K562 (cell line): Measurements from ENCODE around the gene GLIS1. TPM values are rescaled to one million over a fixed set of nuclear protein-coding genes. Genes with fewer than 3 reads are reported as not detected.

Experiments used
- ATAC-seq: fragments of 200-7000 bp; cut with Tn5 transposase; 3 replicates; pipeline ENCODE4 v1.9.1; 2020; ENCODE audit warnings: moderate library complexity
- BruUV-seq: library from RNA; stranded (reverse); fragments of 400-500 nt; replicated peaks from 2 replicates; lab custom pipeline; 2021; lab: Mats Ljungman, UMichigan
- CTCF ChIA-PET: fragments of 300-600 bp; formaldehyde crosslinking; extraction: SDS; loops from one replicate; lab custom pipeline; 2021; ENCODE audit warnings: low intra/inter-chr PET ratio; lab: Yijun Ruan, JAX
- POLR2A ChIA-PET: fragments of 300-600, 350-650 bp; sonication (Branson Sonifier 250); formaldehyde crosslinking; extraction: SDS; loops from one replicate; lab custom pipeline; 2021; ENCODE audit warnings: antibody characterized with exemption, inconsistent platforms; lab: Yijun Ruan, JAX
- DNase-seq, 4 experiments: peaks; one replicate each; pipeline versions ENCODE4 v3.0.0 to v3.0.0-alpha.2; 2011 to 2018; ENCODE audit warnings: low spot score in 3 of 4, mixed read lengths in 3 of 4; ENCODE audit errors: extremely low read depth in 1 of 4
- FAIRE-seq: peaks from 2 replicates; lab custom pipeline; 2011; peaks lifted over from hg19 to GRCh38; lab: Jason Lieb, UNC
- H2AFZ ChIP-seq: 2 replicates; pipeline ENCODE4 v1.6.0; 2011; ENCODE audit warnings: low read depth, low read length, control low read depth, inconsistent platforms
- H3K27ac ChIP-seq: fragments of 200-600 bp; 3 replicates; pipeline ENCODE4 v1.8.0; 2011; ENCODE audit warnings: low read depth, mild to moderate bottlenecking, control low read depth, inconsistent platforms, low read length, moderate library complexity, mixed read lengths; ENCODE audit errors: extremely low read depth
- H3K27me3 ChIP-seq, 2 experiments: fragments of 300-600 bp in 1 of 2; 2 replicates in 1 of 2; 3 replicates in 1 of 2; pipeline versions ENCODE4 v1.6.0 to v1.8.0; 2011; ENCODE audit warnings: inconsistent platforms in 2 of 2, low read length in 2 of 2, mild to moderate bottlenecking in 1 of 2, mixed read lengths in 1 of 2, moderate library complexity in 1 of 2; ENCODE audit not compliant: control insufficient read depth in 2 of 2, insufficient read depth in 2 of 2
- H3K36me3 ChIP-seq: fragments of 300-600 bp; 3 replicates; pipeline ENCODE4 v1.8.0; 2011; ENCODE audit warnings: mild to moderate bottlenecking, low read length, inconsistent platforms; ENCODE audit not compliant: control insufficient read depth, insufficient read depth
- H3K4me1 ChIP-seq, 2 experiments: fragments of 200-600 bp in 1 of 2; replicated peaks in 1 of 2; 2 replicates in 1 of 2; 3 replicates in 1 of 2; pipeline versions ENCODE4 v1.5.1 to v1.8.0; 2011; ENCODE audit warnings: inconsistent platforms in 2 of 2, low read length in 2 of 2, mild to moderate bottlenecking in 1 of 2, mixed read lengths in 1 of 2, moderate library complexity in 1 of 2; ENCODE audit not compliant: control insufficient read depth in 2 of 2, insufficient read depth in 2 of 2
- H3K4me2 ChIP-seq: 2 replicates; pipeline ENCODE4 v1.6.1; 2011; ENCODE audit warnings: low read length, control low read depth, inconsistent platforms, mixed read lengths; ENCODE audit not compliant: insufficient read depth
- H3K4me3 ChIP-seq: fragments of 200-600 bp; sonication (generic), shearing (Covaris generic); 2 replicates; pipeline ENCODE4 v1.5.1; 2016; ENCODE audit warnings: control low read depth, inconsistent platforms
- H3K79me2 ChIP-seq: fragments of 200-600 bp; 3 replicates; pipeline ENCODE4 v1.8.0; 2011; ENCODE audit warnings: low read length, inconsistent platforms; ENCODE audit not compliant: control insufficient read depth, insufficient read depth
- H3K9ac ChIP-seq, 2 experiments: 2 replicates each; pipeline versions ENCODE4 v1.6.0 to v1.6.1; 2011; ENCODE audit warnings: low read depth in 2 of 2, low read length in 2 of 2, control low read depth in 1 of 2, inconsistent platforms in 1 of 2, mild to moderate bottlenecking in 1 of 2, mixed read lengths in 1 of 2; ENCODE audit not compliant: insufficient read depth in 1 of 2
- H3K9me1 ChIP-seq: one replicate; pipeline ENCODE4 v1.6.0; 2011; ENCODE audit warnings: inconsistent platforms, mild to moderate bottlenecking, low read length, moderate library complexity; ENCODE audit not compliant: control insufficient read depth, insufficient read depth
- H3K9me3 ChIP-seq: replicated peaks from 2 replicates; pipeline ENCODE4 v1.5.1; 2011; ENCODE audit warnings: low read depth, low read length, inconsistent platforms; ENCODE audit not compliant: control insufficient read depth, insufficient read depth
- H4K20me1 ChIP-seq: replicated peaks from 2 replicates; pipeline ENCODE4 v1.6.1; 2011; ENCODE audit warnings: low read length, inconsistent platforms, mixed read lengths; ENCODE audit not compliant: control insufficient read depth, insufficient read depth
- CCAR2 ChIP-seq: fragments of 200-400 bp; formaldehyde crosslinking; IDR thresholded peaks from 2 replicates; pipeline ENCODE4 v1.6.1; 2017; ENCODE audit warnings: mild to moderate bottlenecking, low read depth, low read length
- COPS2 ChIP-seq: fragments of 450-650 bp; conservative IDR thresholded peaks from 2 replicates; pipeline ENCODE4 v1.6.1; 2016; ENCODE audit warnings: mild to moderate bottlenecking, moderate library complexity
- CTBP1 ChIP-seq: fragments of 450-650 bp; IDR thresholded peaks from 2 replicates; pipeline ENCODE4 v1.6.1; 2016; ENCODE audit warnings: borderline replicate concordance
- DNMT1 ChIP-seq: fragments of 450-650 bp; IDR thresholded peaks from 2 replicates; pipeline ENCODE4 v1.6.1; 2016; ENCODE audit warnings: antibody characterized with exemption, mild to moderate bottlenecking
- GABPB2 ChIP-seq: fragments of 250-450 bp; sonication (Bioruptor Pico); conservative IDR thresholded peaks from 2 replicates; pipeline ENCODE4 v1.5.1; 2021; ENCODE audit warnings: mild to moderate bottlenecking
- HDAC6 ChIP-seq: IDR thresholded peaks from 2 replicates; pipeline ENCODE4 v1.6.1; 2012; ENCODE audit warnings: low read depth, mild to moderate bottlenecking, control low read depth, inconsistent platforms, low read length, moderate library complexity
- JUND ChIP-seq, 2 experiments: IDR thresholded peaks; 2 replicates in 1 of 2; 3 replicates in 1 of 2; pipeline ENCODE4 v1.6.1; 2011; ENCODE audit warnings: borderline replicate concordance in 2 of 2, low read depth in 2 of 2, low read length in 2 of 2, improper control_type of control experiment in 1 of 2, missing biosample characterization in 1 of 2, missing genetic modification characterization in 1 of 2, missing genetic modification reagents in 1 of 2
- NFIC ChIP-seq: fragments of 450-650 bp; IDR thresholded peaks from 2 replicates; pipeline ENCODE4 v1.6.1; 2017; ENCODE audit warnings: mild to moderate bottlenecking, inconsistent platforms
- NONO ChIP-seq, 2 experiments: fragments of 200-400 bp in 1 of 2; fragments of 450-650 bp in 1 of 2; formaldehyde crosslinking in 1 of 2; IDR thresholded peaks; 2 replicates each; pipeline ENCODE4 v1.6.1; 2017; ENCODE audit warnings: low read depth in 2 of 2, mild to moderate bottlenecking in 2 of 2, moderate library complexity in 2 of 2, low read length in 1 of 2
- RBM15 ChIP-seq: fragments of 200-400 bp; formaldehyde crosslinking; IDR thresholded peaks from 2 replicates; pipeline ENCODE4 v1.6.1; 2018; ENCODE audit warnings: mild to moderate bottlenecking, low read length, moderate library complexity; ENCODE audit not compliant: insufficient read depth
- SMARCC2 ChIP-seq: fragments of 450-650 bp; IDR thresholded peaks from 2 replicates; pipeline ENCODE4 v1.6.1; 2017; ENCODE audit warnings: antibody characterized with exemption, moderate library complexity, mild to moderate bottlenecking, low read depth
- SUPT5H ChIP-seq: fragments of 450-650 bp; IDR thresholded peaks from 2 replicates; pipeline ENCODE4 v1.6.1; 2016
- TRIM24 ChIP-seq, 2 experiments: fragments of 450-650 bp; IDR thresholded peaks; 2 replicates each; pipeline ENCODE4 v1.6.1; 2016
- ZNF717 ChIP-seq: fragments of 250-450 bp; sonication (Bioruptor Pico); IDR thresholded peaks from 2 replicates; pipeline ENCODE4 v1.5.0; 2021
- WGBS: fragments of 100-300 bp; shearing (Covaris generic); methylation state at CpG from one replicate; pipeline ENCODE4 v1.1.6; 2016; ENCODE audit warnings: low coverage, mixed read lengths; ENCODE audit not compliant: insufficient coverage; ENCODE audit errors: missing lambda C conversion rate; 5-methylcytosine and 5-hydroxymethylcytosine counted together
- in situ Hi-C: fragments of 300-500 bp; cut with MboI; formaldehyde crosslinking; loops from 4 replicates; pipeline ENCODE4 v1.15.0; 2018; ENCODE audit warnings: inconsistent platforms, mixed read lengths
- intact Hi-C: fragments of 100-400 bp; cut with micrococcal nuclease; formaldehyde crosslinking; loops from 2 replicates; pipeline ENCODE4 v1.14.2; 2022
- polyA plus RNA-seq, 8 experiments: library from polyadenylated mRNA; depleted of rRNA in 4 of 8; stranded (reverse) in 5 of 8; unstranded in 3 of 8; fragments of >200 nt; fragmentation: Nextera tagmentation in 2 of 8; fragmentation: Illumina TruSeq in 1 of 8; extraction: Ambion mirVana in 2 of 8; extraction: Trizol in 1 of 8; gene quantifications; 2 replicates each; pipeline versions ENCODE4 v1.2.1 to v1.2.3, GENCODE V29; 2011 to 2014; ENCODE audit warnings: inconsistent platforms in 1 of 8, missing spikeins in 1 of 8
- total RNA-seq, 7 experiments: library from RNA; depleted of rRNA in 6 of 7; stranded (reverse); fragments of >200 nt in 6 of 7; fragmentation: Illumina TruSeq in 2 of 7; extraction: Trizol in 2 of 7; gene quantifications; 2 replicates each; pipeline versions ENCODE4 v1.2.1 to v1.2.3, GENCODE V29; 2011 to 2021; ENCODE audit warnings: low replicate concordance in 1 of 7
- TF ChIP-seq, protein P1 (sequence below): fragments of 200-800 bp; sonication (Bioruptor generic); IDR thresholded peaks from 2 replicates; pipeline ENCODE4 v1.6.1; 2017; ENCODE audit warnings: missing genetic modification characterization, missing compliant biosample characterization
- TF ChIP-seq, protein P2 (sequence below), 2 experiments: IDR thresholded peaks; 2 replicates each; pipeline ENCODE4 v1.6.1; 2011; ENCODE audit warnings: borderline replicate concordance in 1 of 2, control low read depth in 1 of 2, low read depth in 1 of 2, low read length in 1 of 2, mild to moderate bottlenecking in 1 of 2, mixed read lengths in 1 of 2, moderate library complexity in 1 of 2; ENCODE audit not compliant: insufficient read depth in 1 of 2, insufficient read length in 1 of 2, poor library complexity in 1 of 2, severe bottlenecking in 1 of 2; ENCODE audit errors: extremely low read depth in 1 of 2

Gene GLIS1
- total and polyA plus RNA-seq, 9 of the 15 experiments (the other 6 are each of a cell fraction or from before 2014, with no cell fraction given), result not detected

DNA sequence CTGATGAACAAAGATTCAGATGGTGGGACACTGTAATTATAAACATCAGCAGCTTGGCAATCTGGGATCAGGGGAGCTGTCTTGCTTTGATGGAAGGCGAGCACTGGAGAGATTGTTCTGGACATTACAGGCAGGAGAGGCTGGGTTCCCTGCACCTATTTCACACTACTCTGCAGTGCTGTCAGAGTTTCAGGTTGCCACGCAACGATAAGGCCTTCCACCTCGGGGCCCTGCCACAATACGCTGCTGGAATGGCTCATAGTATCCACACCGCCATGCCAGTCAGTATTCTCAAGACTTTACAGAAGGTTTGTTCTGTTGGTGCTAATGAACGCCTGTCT lies 96.8 kb downstream of the GLIS1 start:
- peaks cover 11% of the 10 kb centered on the region; the same call in 1 of the 2 replicates for H4K20me1 ChIP-seq
- no peak overlapping the region for H3K4me3 ChIP-seq
- ChIA-PET POLR2A (no interaction called here), CTCF (no interaction called here)
- H3K36me3 ChIP-seq, result no peaks in the 10 kb centered on the region
- in situ Hi-C loops (no loop called here), intact Hi-C loops (no loop called here)
- no peaks in the 10 kb centered on the region for H3K4me1 ChIP-seq
- no TSS peak for BruUV-seq
- H3K79me2 ChIP-seq, result no peaks in the 10 kb centered on the region
- FAIRE-seq (no peak), DNase-seq (no peak), ATAC-seq (no peak)
- H3K9me1 ChIP-seq, result no peaks in the 10 kb centered on the region
- WGBS, result under 1% methylated on average over 7 of the region's 7 CpGs
- H3K9me3 ChIP-seq, result no peaks in the 10 kb centered on the region
- peaks cover 20 to 71% of the 10 kb centered on the region in 2 experiments for H3K27me3 ChIP-seq
- H3K9ac ChIP-seq, result no peak overlapping the region
- H3K27ac ChIP-seq, result no peak overlapping the region
- H2AFZ ChIP-seq, result no peak overlapping the region
- no peak overlapping the region for H3K4me2 ChIP-seq
- TF ChIP-seq JUND (IDR thresholded peaks at IDR 0.05; ENCODE audit: borderline replicate concordance, low read depth, low read length) (no peak), JUND (tag; IDR thresholded peaks at IDR 0.05; ENCODE audit: borderline replicate concordance, low read depth, low read length) (no peak), NFIC (no peak), CCAR2 (no peak), CTBP1 (no peak), SUPT5H (no peak), SMARCC2 (no peak), RBM15 (no peak), TRIM24 (IDR thresholded peaks at IDR 0.05) (no peak), NONO (IDR thresholded peaks at IDR 0.05; ENCODE audit: low read depth in 2 of 2, low read length in 1 of 2) (no peak), COPS2 (no peak), DNMT1 (no peak), GABPB2 (CRISPR knock-in tag) (no peak), HDAC6 (no peak), ZNF717 (CRISPR knock-in tag) (no peak)
- TF ChIP-seq, protein P1, sequence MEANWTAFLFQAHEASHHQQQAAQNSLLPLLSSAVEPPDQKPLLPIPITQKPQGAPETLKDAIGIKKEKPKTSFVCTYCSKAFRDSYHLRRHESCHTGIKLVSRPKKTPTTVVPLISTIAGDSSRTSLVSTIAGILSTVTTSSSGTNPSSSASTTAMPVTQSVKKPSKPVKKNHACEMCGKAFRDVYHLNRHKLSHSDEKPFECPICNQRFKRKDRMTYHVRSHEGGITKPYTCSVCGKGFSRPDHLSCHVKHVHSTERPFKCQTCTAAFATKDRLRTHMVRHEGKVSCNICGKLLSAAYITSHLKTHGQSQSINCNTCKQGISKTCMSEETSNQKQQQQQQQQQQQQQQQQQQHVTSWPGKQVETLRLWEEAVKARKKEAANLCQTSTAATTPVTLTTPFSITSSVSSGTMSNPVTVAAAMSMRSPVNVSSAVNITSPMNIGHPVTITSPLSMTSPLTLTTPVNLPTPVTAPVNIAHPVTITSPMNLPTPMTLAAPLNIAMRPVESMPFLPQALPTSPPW (CRISPR knock-in tag), result no peak
- TF ChIP-seq, protein P2, sequence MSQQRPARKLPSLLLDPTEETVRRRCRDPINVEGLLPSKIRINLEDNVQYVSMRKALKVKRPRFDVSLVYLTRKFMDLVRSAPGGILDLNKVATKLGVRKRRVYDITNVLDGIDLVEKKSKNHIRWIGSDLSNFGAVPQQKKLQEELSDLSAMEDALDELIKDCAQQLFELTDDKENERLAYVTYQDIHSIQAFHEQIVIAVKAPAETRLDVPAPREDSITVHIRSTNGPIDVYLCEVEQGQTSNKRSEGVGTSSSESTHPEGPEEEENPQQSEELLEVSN (IDR thresholded peaks at IDR 0.05; ENCODE audit: borderline replicate concordance in 1 of 2, extremely low read depth in 1 of 2, insufficient read depth in 1 of 2, insufficient read length in 1 of 2, low read depth in 1 of 2, low read length in 1 of 2, poor library complexity in 1 of 2, severe bottlenecking in 1 of 2), result no peak
